Lung (tissue), 12 donors: Measurements from ENCODE around the gene MREG. TPM values are rescaled to one million over a fixed set of nuclear protein-coding genes. Genes with fewer than 3 reads are reported as not detected.

ENCODE experiments used
- ATAC-seq: fragments of 200-7000 bp; cut with Tn5 transposase; one replicate; pipeline ENCODE4 v1.9.1; 2020; ENCODE audit warnings: moderate number of reproducible peaks; ENCODE audit not compliant: insufficient read depth, low FRiP score
- DNase-seq, 3 donors: peaks; one replicate each; pipeline ENCODE4 v3.0.0-alpha.2; 2013 to 2017
- H3K27ac ChIP-seq, 2 donors: one replicate each; pipeline ENCODE4 v1.5.1; 2013; ENCODE audit warnings: mild to moderate bottlenecking in 2 of 2, moderate library complexity in 2 of 2, control low read depth in 1 of 2, inconsistent platforms in 1 of 2, low read depth in 1 of 2, low read length in 1 of 2
- H3K27me3 ChIP-seq, 3 donors: one replicate each; pipeline ENCODE4 v1.5.1; 2013; ENCODE audit warnings: low read length in 2 of 3; ENCODE audit not compliant: control insufficient read depth in 3 of 3, insufficient read depth in 3 of 3
- H3K36me3 ChIP-seq, 4 donors: one replicate each; pipeline ENCODE4 v1.5.1; 2013; ENCODE audit warnings: low read length in 4 of 4, mild to moderate bottlenecking in 1 of 4, moderate library complexity in 1 of 4; ENCODE audit not compliant: control insufficient read depth in 4 of 4, insufficient read depth in 4 of 4
- H3K4me1 ChIP-seq, 5 donors: one replicate each; pipeline ENCODE4 v1.5.1; 2013; ENCODE audit warnings: low read length in 5 of 5, mild to moderate bottlenecking in 2 of 5, moderate library complexity in 1 of 5; ENCODE audit not compliant: control insufficient read depth in 5 of 5, insufficient read depth in 5 of 5
- H3K4me3 ChIP-seq: one replicate; pipeline ENCODE4 v1.5.1; 2013; ENCODE audit warnings: mild to moderate bottlenecking, control low read depth, moderate library complexity
- H3K9ac ChIP-seq, 2 donors: one replicate each; pipeline ENCODE4 v1.5.1; 2013; ENCODE audit warnings: low read length in 2 of 2, control low read depth in 1 of 2; ENCODE audit not compliant: insufficient read depth in 1 of 2
- H3K9me3 ChIP-seq, 4 donors: one replicate each; pipeline ENCODE4 v1.5.1; 2013; ENCODE audit warnings: low read length in 3 of 4, mild to moderate bottlenecking in 1 of 4, moderate library complexity in 1 of 4; ENCODE audit not compliant: control insufficient read depth in 4 of 4, insufficient read depth in 3 of 4
- CTCF ChIP-seq: IDR thresholded peaks from 2 replicates; pipeline ENCODE4 v1.5.1; 2012; ENCODE audit warnings: mild to moderate bottlenecking; ENCODE audit errors: control extremely low read depth, extremely low read depth
- WGBS, 2 donors: extraction: QIAGEN DNeasy Blood & Tissue Kit; methylation state at CpG; one replicate each; pipeline ENCODE4 v1.1.7; 2013; 5-methylcytosine and 5-hydroxymethylcytosine counted together
- polyA plus RNA-seq, 2 donors: library from polyadenylated mRNA; stranded (reverse); fragments of 200-250 nt; gene quantifications; one replicate each; pipeline ENCODE4 v1.2.1, GENCODE V29; 2013
- total RNA-seq, 2 donors: library from RNA; depleted of rRNA in 1 of 2; stranded (reverse); fragments of >200 nt in 1 of 2; gene quantifications; one replicate each; pipeline ENCODE4 v1.2.1, GENCODE V29; 2014 to 2021
- donor health status: control.
- donor health status: control.
- donor health status: Bipolar disorder and iron deficiency.
- donor health status: healthy.
- donor health status: DM: yes; HTN: yes; CAD: no.

Gene MREG
- total and polyA plus RNA-seq, 4 donors = 6.9 to 30.2 (median 12.0) TPM

GRCh38 chr2:216004697-216005283 lies 8.6 kb downstream of the MREG start:
- ATAC-seq = no peak

GRCh38 chr2:216003876-216004696 lies 9.3 kb downstream of the MREG start:
- H3K4me1 ChIP-seq = peaks cover 0 to 6% (median 0%) of the 10 kb centered on the region in 5 donors
- no peak for ATAC-seq

More at GRCh38 chr2:216004697-216005283, 8.6 kb downstream of the MREG start:
- no peak for DNase-seq
- Histone ChIP-seq H3K9me3 (no peaks in the 10 kb centered on the region), H3K27me3 (no peaks in the 10 kb centered on the region), H3K4me3 (no peak overlapping the region), H3K4me1 (peaks cover 0 to 6% (median 0%) of the 10 kb centered on the region in 5 donors), H3K27ac (no peak overlapping the region), H3K9ac (no peak overlapping the region), H3K36me3 (no peaks in the 10 kb centered on the region)
- WGBS, 2 donors = 69 to 82% methylated on average over 3 of the region's 3 CpGs
- TF ChIP-seq CTCF = no peak

GRCh38 chr2:216002693-216003092 lies 10.7 kb downstream of the MREG start:
- 88 to 92% methylated on average over 2 of the region's 2 CpGs for WGBS, 2 donors
- no peak for TF ChIP-seq CTCF
- ATAC-seq (no peak), DNase-seq (no peak)
- Histone ChIP-seq H3K9me3 (no peaks in the 10 kb centered on the region), H3K36me3 (peaks cover 0 to 2% (median under 1%) of the 10 kb centered on the region in 4 donors), H3K4me3 (no peak overlapping the region), H3K27ac (no peak overlapping the region), H3K27me3 (no peaks in the 10 kb centered on the region), H3K4me1 (peaks cover 0 to 6% (median 0%) of the 10 kb centered on the region in 5 donors), H3K9ac (no peak overlapping the region)

More at GRCh38 chr2:216003876-216004696, 9.3 kb downstream of the MREG start:
- no peaks in the 10 kb centered on the region for H3K9me3 ChIP-seq
- H3K36me3 ChIP-seq = peaks cover 0 to 2% (median under 1%) of the 10 kb centered on the region in 4 donors
- WGBS, 2 donors = 68 to 83% methylated on average over 6 of the region's 6 CpGs
- TF ChIP-seq CTCF = no peak
- no peak for DNase-seq
- H3K27ac ChIP-seq = no peak overlapping the region
- H3K27me3 ChIP-seq = no peaks in the 10 kb centered on the region
- H3K4me3 ChIP-seq = no peak overlapping the region
- H3K9ac ChIP-seq = no peak overlapping the region
